K562 (cell line): Measurements from ENCODE around the gene PPM1G. TPM values are rescaled to one million over a fixed set of nuclear protein-coding genes. Genes with fewer than 3 reads are reported as not detected.

Source experiments
- CBX1 ChIP-seq: sonication (generic); IDR thresholded peaks from 2 replicates; pipeline ENCODE4 v1.6.1; 2016; ENCODE audit warnings: antibody characterized with exemption, low read depth, mild to moderate bottlenecking
- CREM ChIP-seq: IDR thresholded peaks from 2 replicates; pipeline ENCODE4 v1.6.1; 2014; ENCODE audit warnings: antibody characterized with exemption, low read depth
- CXXC5 ChIP-seq: fragments of 250-450 bp; sonication (Bioruptor Pico); IDR thresholded peaks from 2 replicates; pipeline ENCODE4 v1.8.0; 2022; ENCODE audit warnings: inconsistent platforms, mild to moderate bottlenecking, moderate library complexity
- FUS ChIP-seq: fragments of 200-400 bp; formaldehyde crosslinking; optimal IDR thresholded peaks from 2 replicates; pipeline ENCODE3; 2017; ENCODE audit warnings: low read depth, low read length
- HNRNPLL ChIP-seq: fragments of 200-400 bp; formaldehyde crosslinking; IDR thresholded peaks from 2 replicates; pipeline ENCODE4 v1.6.1; 2017; ENCODE audit warnings: low read length, low read depth, mild to moderate bottlenecking; ENCODE audit not compliant: poor library complexity, severe bottlenecking
- ILK ChIP-seq: fragments of 450-650 bp; IDR thresholded peaks from 2 replicates; pipeline ENCODE4 v1.6.1; 2016; ENCODE audit warnings: missing genetic modification characterization, low read depth, mild to moderate bottlenecking, missing compliant biosample characterization, moderate library complexity, borderline replicate concordance
- KDM5B ChIP-seq: fragments of 200-600 bp; sonication (generic); IDR thresholded peaks from 2 replicates; pipeline ENCODE4 v1.6.1; 2012; ENCODE audit warnings: low read depth, mild to moderate bottlenecking, moderate library complexity, low read length, control low read depth, inconsistent platforms; ENCODE audit not compliant: insufficient replicate concordance
- MEF2D ChIP-seq: conservative IDR thresholded peaks from 2 replicates; pipeline ENCODE4 v1.6.1; 2016; ENCODE audit warnings: low read depth, missing genetic modification characterization, missing compliant biosample characterization
- NFE2 ChIP-seq: IDR thresholded peaks from 2 replicates; pipeline ENCODE4 v1.6.1; 2014; ENCODE audit warnings: antibody characterized with exemption, low read depth
- NONO ChIP-seq, 2 experiments: fragments of 200-400 bp in 1 of 2; fragments of 450-650 bp in 1 of 2; formaldehyde crosslinking in 1 of 2; IDR thresholded peaks; 2 replicates each; pipeline ENCODE4 v1.6.1; 2017; ENCODE audit warnings: low read depth in 2 of 2, mild to moderate bottlenecking in 2 of 2, moderate library complexity in 2 of 2, low read length in 1 of 2
- RBFOX2 ChIP-seq: fragments of 200-400 bp; formaldehyde crosslinking; IDR thresholded peaks from 2 replicates; pipeline ENCODE4 v1.6.1; 2017; ENCODE audit warnings: low read depth, mild to moderate bottlenecking, low read length, moderate library complexity
- SMAD2 ChIP-seq: fragments of 150-350 bp; IDR thresholded peaks from 2 replicates; pipeline ENCODE4 v1.6.1; 2014; ENCODE audit warnings: low read depth, mild to moderate bottlenecking, low read length
- THRAP3 ChIP-seq: fragments of 450-650 bp; IDR thresholded peaks from 2 replicates; pipeline ENCODE4 v1.6.1; 2016; ENCODE audit warnings: mild to moderate bottlenecking, inconsistent platforms, borderline replicate concordance
- ZNF224 ChIP-seq: sonication (generic); formaldehyde crosslinking; IDR thresholded peaks from 2 replicates; pipeline ENCODE4 v1.8.0; 2022; ENCODE audit warnings: mild to moderate bottlenecking, missing genetic modification reagents
- ZNF445 ChIP-seq: fragments of 250-450 bp; sonication (Bioruptor Pico); IDR thresholded peaks from 2 replicates; pipeline ENCODE4 v1.4.0; 2020; ENCODE audit warnings: low read depth, mild to moderate bottlenecking, moderate library complexity
- polyA plus RNA-seq, 8 experiments: library from polyadenylated mRNA; depleted of rRNA in 4 of 8; stranded (reverse) in 5 of 8; unstranded in 3 of 8; fragments of >200 nt; fragmentation: Nextera tagmentation in 2 of 8; fragmentation: Illumina TruSeq in 1 of 8; extraction: Ambion mirVana in 2 of 8; extraction: Trizol in 1 of 8; gene quantifications; 2 replicates each; pipeline versions ENCODE4 v1.2.1 to v1.2.3, GENCODE V29; 2011 to 2014; ENCODE audit warnings: inconsistent platforms in 1 of 8, missing spikeins in 1 of 8
- total RNA-seq, 7 experiments: library from RNA; depleted of rRNA in 6 of 7; stranded (reverse); fragments of >200 nt in 6 of 7; fragmentation: Illumina TruSeq in 2 of 7; extraction: Trizol in 2 of 7; gene quantifications; 2 replicates each; pipeline versions ENCODE4 v1.2.1 to v1.2.3, GENCODE V29; 2011 to 2021; ENCODE audit warnings: low replicate concordance in 1 of 7
- TF ChIP-seq, protein P1 (sequence below): sonication (generic); formaldehyde crosslinking; IDR thresholded peaks from 2 replicates; pipeline ENCODE4 v1.8.0; 2022; ENCODE audit warnings: missing genetic modification reagents, mild to moderate bottlenecking, borderline replicate concordance
- TF ChIP-seq, protein P2 (sequence below): sonication (generic); formaldehyde crosslinking; IDR thresholded peaks from 2 replicates; pipeline ENCODE4 v1.8.1; 2023; ENCODE audit warnings: mild to moderate bottlenecking, missing genetic modification reagents, moderate library complexity
- TF ChIP-seq, protein P3 (sequence below): fragments of 450-650 bp; formaldehyde crosslinking; conservative IDR thresholded peaks from 2 replicates; pipeline ENCODE4 v1.4.0; 2022; ENCODE audit warnings: mild to moderate bottlenecking, missing genetic modification characterization
- TF ChIP-seq, protein P4 (sequence below): fragments of 450-650 bp; IDR thresholded peaks from 2 replicates; pipeline ENCODE4 v1.6.1; 2016; ENCODE audit warnings: borderline replicate concordance

PPM1G gene
- total and polyA plus RNA-seq, 9 of the 15 experiments (the other 6 are each of a cell fraction or from before 2014, with no cell fraction given), result 61.7 to 230 (median 153) TPM

DNA sequence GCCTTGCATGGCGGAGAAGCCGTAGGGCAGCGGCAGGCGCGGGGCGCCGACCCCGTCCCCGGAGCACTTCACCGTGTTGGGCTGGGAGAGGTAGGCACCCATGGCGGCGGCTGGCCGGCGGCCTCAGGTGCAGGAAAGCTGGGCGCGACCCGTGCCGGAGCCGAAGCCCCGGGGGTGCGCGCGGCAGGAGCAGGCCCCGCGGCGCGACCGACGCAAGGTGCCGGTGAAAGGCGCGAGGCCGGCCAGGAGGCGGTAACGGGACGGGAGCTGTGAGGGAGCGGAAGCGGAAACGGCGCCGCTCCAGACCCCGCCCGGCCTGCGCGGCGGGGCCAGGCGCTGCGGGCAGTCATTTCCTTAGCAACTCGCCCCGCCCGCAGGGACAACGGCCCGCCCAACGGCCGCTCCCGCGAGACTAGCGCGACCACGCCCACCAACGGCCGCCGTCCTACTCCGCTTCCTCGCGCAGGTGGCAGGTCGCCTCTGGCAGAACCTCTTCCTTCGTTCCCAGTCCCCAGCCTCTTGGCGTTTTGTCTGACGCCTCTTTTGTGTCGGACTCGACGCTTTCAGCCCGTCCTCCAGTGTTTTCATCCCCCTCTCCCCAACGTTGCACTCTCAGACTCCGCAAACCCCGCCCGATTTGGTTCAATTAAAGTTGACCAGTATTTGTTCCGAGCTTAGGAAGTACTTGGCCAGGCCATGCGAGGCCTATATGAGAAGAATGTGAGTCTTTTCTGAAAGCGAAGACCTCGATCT is at the start of gene PPM1G (continued):
- 0 out of 2 replicates have a peak, but pooled peaks have one; percentile 49 for TF ChIP-seq ZNF224 (CRISPR knock-in tag)
- peak; percentile 73 for TF ChIP-seq FUS
- peak; percentile 93 for TF ChIP-seq KDM5B
- TF ChIP-seq, protein P1, sequence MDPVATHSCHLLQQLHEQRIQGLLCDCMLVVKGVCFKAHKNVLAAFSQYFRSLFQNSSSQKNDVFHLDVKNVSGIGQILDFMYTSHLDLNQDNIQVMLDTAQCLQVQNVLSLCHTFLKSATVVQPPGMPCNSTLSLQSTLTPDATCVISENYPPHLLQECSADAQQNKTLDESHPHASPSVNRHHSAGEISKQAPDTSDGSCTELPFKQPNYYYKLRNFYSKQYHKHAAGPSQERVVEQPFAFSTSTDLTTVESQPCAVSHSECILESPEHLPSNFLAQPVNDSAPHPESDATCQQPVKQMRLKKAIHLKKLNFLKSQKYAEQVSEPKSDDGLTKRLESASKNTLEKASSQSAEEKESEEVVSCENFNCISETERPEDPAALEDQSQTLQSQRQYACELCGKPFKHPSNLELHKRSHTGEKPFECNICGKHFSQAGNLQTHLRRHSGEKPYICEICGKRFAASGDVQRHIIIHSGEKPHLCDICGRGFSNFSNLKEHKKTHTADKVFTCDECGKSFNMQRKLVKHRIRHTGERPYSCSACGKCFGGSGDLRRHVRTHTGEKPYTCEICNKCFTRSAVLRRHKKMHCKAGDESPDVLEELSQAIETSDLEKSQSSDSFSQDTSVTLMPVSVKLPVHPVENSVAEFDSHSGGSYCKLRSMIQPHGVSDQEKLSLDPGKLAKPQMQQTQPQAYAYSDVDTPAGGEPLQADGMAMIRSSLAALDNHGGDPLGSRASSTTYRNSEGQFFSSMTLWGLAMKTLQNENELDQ (CRISPR knock-in tag), result peak; percentile 76; the same call in 1 of the 2 replicates
- peak; percentile 86 for TF ChIP-seq CBX1
- TF ChIP-seq ILK (tag), result no peak
- TF ChIP-seq SMAD2, result no peak
- TF ChIP-seq, protein P2, sequence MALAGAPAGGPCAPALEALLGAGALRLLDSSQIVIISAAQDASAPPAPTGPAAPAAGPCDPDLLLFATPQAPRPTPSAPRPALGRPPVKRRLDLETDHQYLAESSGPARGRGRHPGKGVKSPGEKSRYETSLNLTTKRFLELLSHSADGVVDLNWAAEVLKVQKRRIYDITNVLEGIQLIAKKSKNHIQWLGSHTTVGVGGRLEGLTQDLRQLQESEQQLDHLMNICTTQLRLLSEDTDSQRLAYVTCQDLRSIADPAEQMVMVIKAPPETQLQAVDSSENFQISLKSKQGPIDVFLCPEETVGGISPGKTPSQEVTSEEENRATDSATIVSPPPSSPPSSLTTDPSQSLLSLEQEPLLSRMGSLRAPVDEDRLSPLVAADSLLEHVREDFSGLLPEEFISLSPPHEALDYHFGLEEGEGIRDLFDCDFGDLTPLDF (CRISPR knock-in tag), result peak; percentile 33
- TF ChIP-seq MEF2D (tag), result peak; percentile 71; the same call in 1 of the 2 replicates
- peak; percentile 99 for TF ChIP-seq RBFOX2
- TF ChIP-seq, protein P3, sequence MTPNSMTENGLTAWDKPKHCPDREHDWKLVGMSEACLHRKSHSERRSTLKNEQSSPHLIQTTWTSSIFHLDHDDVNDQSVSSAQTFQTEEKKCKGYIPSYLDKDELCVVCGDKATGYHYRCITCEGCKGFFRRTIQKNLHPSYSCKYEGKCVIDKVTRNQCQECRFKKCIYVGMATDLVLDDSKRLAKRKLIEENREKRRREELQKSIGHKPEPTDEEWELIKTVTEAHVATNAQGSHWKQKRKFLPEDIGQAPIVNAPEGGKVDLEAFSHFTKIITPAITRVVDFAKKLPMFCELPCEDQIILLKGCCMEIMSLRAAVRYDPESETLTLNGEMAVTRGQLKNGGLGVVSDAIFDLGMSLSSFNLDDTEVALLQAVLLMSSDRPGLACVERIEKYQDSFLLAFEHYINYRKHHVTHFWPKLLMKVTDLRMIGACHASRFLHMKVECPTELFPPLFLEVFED (CRISPR knock-in tag), result 0 out of 2 replicates have a peak, but pooled peaks have one; percentile 61
- 0 out of 2 replicates have a peak, but pooled peaks have one; percentile 52 for TF ChIP-seq ZNF445 (CRISPR knock-in tag)
- no peak for TF ChIP-seq NFE2
- peak; percentile 44 to 70; a peak in 2 of 4 replicates for TF ChIP-seq NONO (IDR thresholded peaks at IDR 0.05; ENCODE audit: low read depth in 2 of 2, low read length in 1 of 2)
- peak; percentile 80 for TF ChIP-seq HNRNPLL
- TF ChIP-seq, protein P4, sequence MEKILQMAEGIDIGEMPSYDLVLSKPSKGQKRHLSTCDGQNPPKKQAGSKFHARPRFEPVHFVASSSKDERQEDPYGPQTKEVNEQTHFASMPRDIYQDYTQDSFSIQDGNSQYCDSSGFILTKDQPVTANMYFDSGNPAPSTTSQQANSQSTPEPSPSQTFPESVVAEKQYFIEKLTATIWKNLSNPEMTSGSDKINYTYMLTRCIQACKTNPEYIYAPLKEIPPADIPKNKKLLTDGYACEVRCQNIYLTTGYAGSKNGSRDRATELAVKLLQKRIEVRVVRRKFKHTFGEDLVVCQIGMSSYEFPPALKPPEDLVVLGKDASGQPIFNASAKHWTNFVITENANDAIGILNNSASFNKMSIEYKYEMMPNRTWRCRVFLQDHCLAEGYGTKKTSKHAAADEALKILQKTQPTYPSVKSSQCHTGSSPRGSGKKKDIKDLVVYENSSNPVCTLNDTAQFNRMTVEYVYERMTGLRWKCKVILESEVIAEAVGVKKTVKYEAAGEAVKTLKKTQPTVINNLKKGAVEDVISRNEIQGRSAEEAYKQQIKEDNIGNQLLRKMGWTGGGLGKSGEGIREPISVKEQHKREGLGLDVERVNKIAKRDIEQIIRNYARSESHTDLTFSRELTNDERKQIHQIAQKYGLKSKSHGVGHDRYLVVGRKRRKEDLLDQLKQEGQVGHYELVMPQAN, result peak; percentile 27; the same call in 1 of the 2 replicates
- peak; percentile 93 for TF ChIP-seq CXXC5 (CRISPR knock-in tag)
- no peak for TF ChIP-seq THRAP3
- peak; percentile 64 for TF ChIP-seq CREM
